ENCODE measurements around the gene NNMT.

The NNMT gene

DNA sequence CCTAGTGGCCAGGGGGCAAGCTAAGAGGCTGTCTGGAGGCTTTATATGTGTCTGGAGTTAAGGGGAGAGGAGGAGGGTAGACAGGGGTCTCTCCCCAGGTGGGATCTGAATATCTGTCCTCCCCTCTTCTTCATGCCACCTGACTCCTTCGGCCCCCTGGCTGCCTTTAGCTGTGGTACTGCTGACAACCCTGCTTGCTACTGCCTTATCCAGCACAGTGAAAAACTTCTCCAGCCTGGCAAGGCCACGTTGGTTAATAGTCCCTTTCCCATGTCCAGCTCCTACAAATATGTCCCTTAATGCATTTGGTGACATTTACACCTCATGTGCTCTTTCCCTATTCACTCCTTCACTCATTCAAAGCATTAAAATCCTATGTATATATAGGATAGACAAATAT, 42.4 kb upstream of the NNMT start:
- TF ChIP-seq CTCF (IDR thresholded peaks at IDR 0.05; ENCODE audit: insufficient read depth, low read depth, low read length, missing control alignments), result no peak
- no peak for DNase-seq (ENCODE audit: low read depth)

GRCh38 chr11:114254571-114255146, 41.5 kb upstream of the NNMT start:
- DNase-seq (ENCODE audit: low read depth), result no peak
- no peak overlapping the region for H3K4me3 ChIP-seq (ENCODE audit: low read length)
- no peak for TF ChIP-seq CTCF (IDR thresholded peaks at IDR 0.05; ENCODE audit: insufficient read depth, low read depth, low read length, missing control alignments)

More for the DNA sequence above, 42.4 kb upstream of the NNMT start:
- no peak overlapping the region for H3K4me3 ChIP-seq (ENCODE audit: low read length)

GRCh38 chr11:114255289-114255688, 40.9 kb upstream of the NNMT start:
- TF ChIP-seq CTCF (IDR thresholded peaks at IDR 0.05; ENCODE audit: insufficient read depth, low read depth, low read length, missing control alignments), result no peak
- DNase-seq (ENCODE audit: low read depth), result no peak
- no peak overlapping the region for H3K4me3 ChIP-seq (ENCODE audit: low read length)

DNA sequence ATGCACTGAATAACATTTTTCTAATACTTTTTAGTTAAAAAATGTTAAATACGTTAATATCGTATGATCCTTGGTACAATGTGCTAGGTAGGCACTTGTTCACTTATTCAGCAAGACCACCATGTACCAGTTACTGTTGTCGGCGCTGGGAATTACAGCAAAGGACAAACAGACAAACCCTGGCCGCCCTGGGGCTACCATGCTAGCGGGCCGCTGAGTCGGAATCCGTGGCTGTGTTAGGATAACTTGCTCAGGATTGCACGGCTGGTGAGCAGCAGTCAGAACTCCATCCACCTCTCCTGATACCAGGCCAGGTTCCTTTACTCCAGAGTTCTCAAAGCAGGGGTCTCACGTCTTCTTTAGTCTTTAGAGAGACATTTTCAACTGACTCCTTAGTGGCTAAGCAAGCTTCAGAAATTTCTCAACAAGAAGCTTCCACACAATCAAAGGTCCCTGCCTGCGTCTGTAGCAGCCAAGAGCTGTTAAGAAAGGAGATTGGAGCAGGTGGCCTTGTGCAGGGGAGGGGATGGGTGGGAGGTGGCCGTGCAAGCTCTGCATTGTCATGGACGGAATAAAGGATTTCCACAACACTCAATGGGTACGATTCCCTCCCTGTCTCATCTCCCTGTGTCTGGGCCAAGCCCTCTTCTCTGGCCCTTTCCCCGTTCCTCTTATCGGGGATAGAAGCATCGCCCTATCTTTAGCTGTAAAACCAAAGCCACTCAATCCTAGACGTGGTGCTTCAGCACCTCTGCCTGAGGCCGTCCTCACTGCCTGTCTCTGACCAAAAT, 39.8 kb upstream of the NNMT start:
- no peak for TF ChIP-seq CTCF (IDR thresholded peaks at IDR 0.05; ENCODE audit: insufficient read depth, low read depth, low read length, missing control alignments)
- DNase-seq (ENCODE audit: low read depth), result no peak
- H3K4me3 ChIP-seq (ENCODE audit: low read length), result no peak overlapping the region

GRCh38 chr11:114256967-114257286, 39.3 kb upstream of the NNMT start:
- no peak for TF ChIP-seq CTCF (IDR thresholded peaks at IDR 0.05; ENCODE audit: insufficient read depth, low read depth, low read length, missing control alignments)

DNA sequence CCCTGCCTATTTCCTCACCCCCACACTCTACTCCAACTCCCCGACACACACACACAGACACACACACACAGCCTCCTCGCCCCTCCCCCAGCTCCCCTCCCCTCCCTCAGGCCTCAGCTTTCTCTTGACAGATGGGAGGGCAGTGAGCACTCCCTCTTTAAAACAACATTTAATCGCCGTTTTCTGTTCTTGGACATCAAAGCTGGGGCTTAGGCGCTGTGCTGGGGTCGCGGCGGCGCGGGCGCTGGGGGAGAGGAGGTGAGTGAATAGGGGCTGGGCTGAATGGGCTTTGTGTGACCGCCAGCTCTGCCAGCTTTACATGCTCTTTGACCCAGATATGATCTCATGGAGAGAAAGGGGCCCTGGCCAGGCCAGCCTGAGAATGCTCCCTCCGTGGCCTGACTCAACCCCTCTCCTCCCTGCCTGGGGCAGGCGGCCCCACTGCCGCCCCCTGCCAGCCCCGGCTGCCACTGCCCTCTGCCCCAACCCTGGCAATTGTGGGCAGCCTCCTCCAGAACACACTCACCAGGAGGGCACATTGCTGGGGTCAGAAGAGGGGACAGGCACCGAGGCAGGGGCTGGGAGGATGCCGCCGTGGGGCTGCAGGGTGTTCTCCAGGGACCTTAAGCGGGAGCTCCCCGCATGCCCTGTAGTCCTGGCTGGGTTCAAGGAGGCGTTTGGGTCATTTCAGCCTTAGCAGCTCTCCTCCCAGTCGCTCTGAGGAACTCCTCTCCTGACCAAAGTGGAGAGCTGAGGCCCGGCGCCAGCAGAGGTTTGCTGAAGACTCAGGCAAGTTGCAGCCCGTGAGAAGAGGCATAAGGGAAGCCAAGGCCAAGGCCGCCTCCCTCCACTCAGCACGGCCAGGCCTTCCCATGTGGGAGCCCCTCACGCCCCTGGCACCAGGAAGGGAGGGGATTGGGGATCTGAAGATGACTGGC, 38.3 kb upstream of the NNMT start:
- H3K4me3 ChIP-seq (ENCODE audit: low read length), result no peak overlapping the region
- no peak for DNase-seq (ENCODE audit: low read depth)
- no peak for TF ChIP-seq CTCF (IDR thresholded peaks at IDR 0.05; ENCODE audit: insufficient read depth, low read depth, low read length, missing control alignments)

More at GRCh38 chr11:114256967-114257286, 39.3 kb upstream of the NNMT start:
- H3K4me3 ChIP-seq (ENCODE audit: low read length), result no peak overlapping the region
- no peak for DNase-seq (ENCODE audit: low read depth)
